ENCODE measurements around the gene ACER3.

Gene ACER3

DNA sequence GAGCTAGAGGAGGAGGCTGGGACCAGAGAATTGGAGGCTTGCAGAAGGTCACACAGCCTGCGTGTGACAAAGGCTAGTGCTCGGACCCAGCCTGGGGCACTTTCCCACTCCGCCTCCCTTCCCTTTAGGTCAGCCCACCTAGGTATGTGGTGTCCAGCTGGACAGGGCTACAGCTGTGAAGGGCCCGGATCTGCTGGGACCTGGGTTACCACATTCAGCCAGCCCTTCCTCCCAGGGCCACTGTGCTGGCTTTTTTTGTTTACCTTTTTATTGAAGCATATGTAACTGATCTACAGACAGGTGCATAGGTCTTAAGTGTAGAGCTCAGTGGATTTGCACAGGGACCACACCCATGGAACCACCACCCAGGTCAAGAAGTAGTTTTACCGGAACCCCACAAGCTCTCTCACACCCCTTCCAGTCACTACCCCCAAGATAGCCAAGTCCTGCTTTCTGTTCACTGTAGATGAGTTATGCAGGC, 214.7 kb downstream of the ACER3 start:
- peaks cover 17% of the 10 kb centered on the region for H3K4me1 ChIP-seq (ENCODE audit: control insufficient read depth, insufficient read depth, low read length)
- no peak overlapping the region for H3K27ac ChIP-seq (ENCODE audit: low read depth, low read length)
- H3K9ac ChIP-seq (ENCODE audit: low read length) = no peak overlapping the region
- H3K27me3 ChIP-seq (ENCODE audit: control insufficient read depth, insufficient read depth, low read length) = no peaks in the 10 kb centered on the region
- H3K36me3 ChIP-seq (ENCODE audit: control insufficient read depth, insufficient read depth, low read length) = no peaks in the 10 kb centered on the region
- peak overlapping the region; percentile 33 for H3K4me3 ChIP-seq (ENCODE audit: low read length)
